ENCODE data around the gene SNX30.
"Not testable (repeated sequence)": the region's sequence is repeated elsewhere in the genome, so short reads cannot be mapped to it uniquely, and the experiment has no call there.

SNX30 gene

GRCh38 chr9:112750016-112750763 lies at the start of gene SNX30:
Gene SNX30, plus strand, starts transcription at chr9:112750760. Its CDS starts 242 bp downstream, at chr9:112751002.
- peak; percentile 92 for DNase-seq

DNA sequence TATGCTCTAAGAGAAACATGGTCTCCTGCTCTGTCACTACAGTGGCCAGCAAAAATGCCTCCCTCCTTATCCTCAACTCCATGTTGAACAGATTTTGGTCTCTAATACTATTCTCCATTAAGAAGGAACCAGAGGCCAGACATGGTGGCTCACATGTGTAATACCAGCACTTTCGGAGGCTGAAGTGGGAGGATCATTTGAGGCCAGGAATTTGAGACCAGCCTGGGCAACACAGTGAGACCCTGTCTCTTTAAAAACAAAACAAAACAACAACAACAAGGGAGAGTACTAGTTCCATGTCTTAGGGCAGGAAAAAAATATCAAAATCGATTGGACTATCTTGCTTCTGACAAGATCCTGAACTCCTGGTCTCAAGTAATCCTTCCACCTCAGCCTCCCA lies 47.3 kb upstream of the SNX30 start:
- DNase-seq, result no peak

GRCh38 chr9:112705768-112706427 lies 44.7 kb upstream of the SNX30 start:
- DNase-seq, result peak; percentile 66

DNA sequence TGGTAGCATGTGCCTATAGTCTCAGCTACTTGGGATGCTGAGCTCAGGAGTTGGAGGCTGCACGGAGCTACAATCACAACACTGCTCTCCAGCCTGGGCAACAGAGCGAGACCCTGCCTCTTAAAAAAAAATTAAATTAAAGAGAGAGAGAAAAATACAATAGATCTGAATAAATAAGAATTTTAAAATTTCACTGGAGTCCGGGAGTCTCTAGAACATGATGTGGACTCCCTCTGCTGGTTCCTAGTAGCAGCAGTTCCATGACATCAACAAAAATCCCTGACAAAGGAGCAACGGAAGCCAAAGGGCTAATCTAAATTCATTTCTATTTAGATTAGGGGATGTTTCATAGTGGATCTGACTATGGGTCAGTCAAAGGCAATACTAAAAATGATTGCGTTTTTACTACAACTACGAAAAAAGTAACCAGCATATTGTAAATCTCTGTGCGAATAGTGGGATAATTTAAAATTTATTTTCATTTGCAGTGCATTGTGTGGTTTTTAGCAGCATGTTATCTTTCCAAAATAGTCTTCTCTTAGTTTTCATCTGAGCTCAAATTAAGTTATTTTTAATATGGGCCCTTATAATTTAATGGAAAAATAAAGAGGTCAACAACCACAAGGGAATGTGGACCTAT lies 39.4 kb upstream of the SNX30 start:
- peak; percentile 43 for DNase-seq

GRCh38 chr9:112712678-112713077 lies 37.9 kb upstream of the SNX30 start:
- DNase-seq, result no peak

GRCh38 chr9:112717661-112718331 lies 32.8 kb upstream of the SNX30 start, which contains the start of gene INIP:
Gene INIP, minus strand, starts transcription at chr9:112718117. Its CDS starts 1,632 bp downstream, at chr9:112716485.
- DNase-seq, result peak; percentile 97

GRCh38 chr9:112719241-112719691 lies 31.3 kb upstream of the SNX30 start:
- peak; percentile 57 for DNase-seq

DNA sequence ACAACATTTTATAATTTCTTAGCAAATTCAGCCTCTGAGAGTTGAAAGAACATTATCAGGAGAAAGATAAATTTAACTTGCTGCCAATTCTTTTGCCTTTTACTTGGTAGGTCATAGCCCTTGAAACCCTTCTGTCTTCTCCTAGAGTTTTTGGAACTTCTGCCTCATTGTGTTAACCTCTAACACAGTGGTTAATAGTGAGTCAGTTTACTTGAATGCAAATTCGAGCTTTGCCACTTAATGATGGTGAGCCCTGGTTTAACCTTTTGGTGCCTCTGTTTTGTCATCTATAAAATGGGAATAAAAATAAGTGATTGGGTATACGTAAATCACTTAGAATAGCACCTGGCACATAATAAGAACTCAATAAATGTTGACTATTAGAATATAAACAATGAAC lies 30.9 kb upstream of the SNX30 start:
- peak; percentile 6 for DNase-seq

- DNase-seq, result no peak
Observed at GRCh38 chr9:112720113-112720780, 30.3 kb upstream of the SNX30 start.

DNA sequence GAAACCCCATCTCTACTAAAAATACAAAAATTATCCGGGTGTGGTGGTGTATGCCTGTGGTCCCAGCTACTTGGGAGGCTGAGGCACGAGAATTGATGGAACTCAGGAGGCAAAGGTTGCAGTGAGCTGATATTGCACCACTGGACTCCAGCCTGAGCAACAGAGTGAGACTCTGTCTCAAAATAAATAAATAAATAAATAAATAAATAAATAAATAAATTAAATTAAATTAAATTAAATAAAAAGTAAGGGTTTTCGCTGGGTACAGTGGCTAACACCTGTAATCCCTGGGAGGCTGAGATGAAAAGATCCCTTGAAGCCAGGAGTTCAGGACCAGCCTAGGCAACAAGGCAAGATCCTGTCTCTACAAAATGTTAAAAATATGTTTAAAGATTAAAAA lies 27.8 kb upstream of the SNX30 start:
- not testable (repeated sequence) for DNase-seq

DNA sequence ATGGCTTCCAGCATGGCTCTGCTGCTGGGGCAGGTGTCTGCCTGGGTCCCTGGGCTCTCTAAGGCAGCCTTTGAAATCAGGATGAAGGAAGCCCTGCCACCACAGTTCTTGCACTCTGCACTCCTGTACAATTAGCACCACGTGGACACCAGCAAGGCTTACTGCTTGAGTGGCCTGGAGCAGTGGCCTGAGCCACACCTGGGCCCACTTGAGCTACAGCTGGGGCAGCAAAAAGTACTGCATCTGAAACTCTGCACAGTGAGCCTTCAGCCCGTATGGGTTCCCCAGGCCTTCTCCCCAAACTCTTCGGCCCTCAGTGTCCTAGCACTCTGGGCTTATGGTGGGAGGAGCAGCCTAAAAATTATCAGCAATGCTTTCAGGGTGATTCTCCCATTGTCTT lies 24.6 kb upstream of the SNX30 start:
- DNase-seq, result no peak

DNA sequence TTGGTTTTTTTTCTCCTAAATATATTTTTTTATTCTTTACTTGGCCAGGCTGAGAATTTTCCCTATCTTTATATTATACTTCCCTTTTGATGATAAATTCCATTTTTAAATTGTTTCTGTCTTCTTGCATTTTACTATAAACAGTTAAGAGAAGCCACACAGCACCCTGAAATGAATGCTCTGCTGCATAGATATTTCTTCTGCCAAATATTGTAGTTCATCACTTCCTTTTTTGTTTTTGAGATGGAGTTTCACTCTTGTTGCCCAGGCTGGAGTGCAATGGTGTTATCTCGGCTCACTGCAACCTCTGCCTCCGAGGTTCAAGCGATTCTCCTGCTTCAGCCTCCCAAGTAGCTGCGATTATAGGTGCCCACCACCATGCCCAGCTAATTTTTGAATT lies 24.1 kb upstream of the SNX30 start:
- no peak for DNase-seq

GRCh38 chr9:112728401-112728800 lies 22.2 kb upstream of the SNX30 start:
- no peak for DNase-seq

GRCh38 chr9:112731971-112732370 lies 18.6 kb upstream of the SNX30 start:
- DNase-seq, result no peak

DNA sequence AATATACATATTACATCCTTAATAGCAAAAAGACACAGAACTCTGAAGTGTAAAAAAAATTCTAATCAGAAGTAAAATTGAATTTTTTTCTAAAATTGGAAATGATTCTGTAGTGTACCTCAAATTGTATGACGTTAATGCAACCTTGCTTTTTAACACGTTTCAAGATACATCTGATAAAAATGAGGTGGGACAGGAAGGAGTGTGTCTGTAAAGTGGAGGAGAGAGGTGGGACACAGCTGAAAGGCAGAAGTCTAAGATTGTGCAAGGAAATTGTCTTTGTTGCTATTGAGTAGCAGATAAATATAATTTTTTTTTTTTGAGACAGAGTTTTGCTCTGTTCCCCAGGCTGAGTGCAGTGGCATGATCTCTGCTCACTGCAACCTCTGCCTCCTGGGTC lies 15.7 kb upstream of the SNX30 start:
- DNase-seq, result no peak

DNA sequence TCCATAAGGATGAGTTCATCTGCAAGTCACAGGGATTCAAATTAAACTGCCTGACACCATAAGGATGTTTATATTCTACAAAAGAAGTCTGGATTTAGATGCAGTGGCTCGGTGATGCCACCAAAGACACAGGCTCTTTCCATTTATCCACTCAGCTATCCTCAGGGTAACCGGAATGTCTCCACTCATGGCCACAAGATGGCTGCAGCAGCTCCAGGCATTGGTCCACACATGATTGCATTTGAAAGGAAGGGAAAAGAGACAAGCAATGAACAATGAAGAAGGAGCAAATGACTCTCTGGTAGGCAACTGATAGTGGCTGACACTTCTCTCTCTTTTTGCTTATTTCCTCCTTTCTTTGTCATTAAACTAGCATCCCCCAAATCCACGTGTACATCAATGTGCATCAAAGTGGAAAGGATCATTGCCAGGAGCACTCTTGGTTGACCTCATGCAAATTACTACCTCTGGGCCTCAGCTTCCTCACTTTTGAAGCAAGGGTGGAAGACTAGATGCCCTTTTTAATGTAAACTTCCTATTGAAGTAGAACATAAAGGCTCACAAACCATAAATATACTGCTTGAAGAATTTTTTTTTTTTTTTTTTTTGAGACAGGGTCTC lies 7.2 kb upstream of the SNX30 start:
- no peak for DNase-seq

DNA sequence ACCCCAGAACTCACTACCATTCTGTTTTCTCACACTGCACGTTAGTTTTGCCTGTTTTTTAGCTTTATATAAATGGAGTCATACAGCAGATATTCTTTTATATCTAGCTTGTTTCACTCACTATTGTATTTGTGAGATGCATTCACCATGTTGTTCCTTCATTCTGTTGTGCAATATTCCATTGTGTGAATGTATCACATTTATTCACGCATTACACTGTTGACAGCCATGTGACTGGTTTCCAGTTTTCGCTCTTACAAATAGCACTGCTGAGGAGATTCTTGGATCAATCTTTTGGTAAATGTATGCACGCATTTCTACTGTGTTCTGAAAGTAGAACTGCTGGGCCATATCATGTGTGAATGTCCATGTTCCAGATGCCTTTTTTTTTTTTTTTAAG lies 6.4 kb upstream of the SNX30 start:
- DNase-seq, result no peak

- no peak for DNase-seq
Observed at GRCh38 chr9:112747094-112747493, 3.5 kb upstream of the SNX30 start.

GRCh38 chr9:112750764-112751055 lies 150 bp downstream of the SNX30 start:
- DNase-seq, result no peak

DNA sequence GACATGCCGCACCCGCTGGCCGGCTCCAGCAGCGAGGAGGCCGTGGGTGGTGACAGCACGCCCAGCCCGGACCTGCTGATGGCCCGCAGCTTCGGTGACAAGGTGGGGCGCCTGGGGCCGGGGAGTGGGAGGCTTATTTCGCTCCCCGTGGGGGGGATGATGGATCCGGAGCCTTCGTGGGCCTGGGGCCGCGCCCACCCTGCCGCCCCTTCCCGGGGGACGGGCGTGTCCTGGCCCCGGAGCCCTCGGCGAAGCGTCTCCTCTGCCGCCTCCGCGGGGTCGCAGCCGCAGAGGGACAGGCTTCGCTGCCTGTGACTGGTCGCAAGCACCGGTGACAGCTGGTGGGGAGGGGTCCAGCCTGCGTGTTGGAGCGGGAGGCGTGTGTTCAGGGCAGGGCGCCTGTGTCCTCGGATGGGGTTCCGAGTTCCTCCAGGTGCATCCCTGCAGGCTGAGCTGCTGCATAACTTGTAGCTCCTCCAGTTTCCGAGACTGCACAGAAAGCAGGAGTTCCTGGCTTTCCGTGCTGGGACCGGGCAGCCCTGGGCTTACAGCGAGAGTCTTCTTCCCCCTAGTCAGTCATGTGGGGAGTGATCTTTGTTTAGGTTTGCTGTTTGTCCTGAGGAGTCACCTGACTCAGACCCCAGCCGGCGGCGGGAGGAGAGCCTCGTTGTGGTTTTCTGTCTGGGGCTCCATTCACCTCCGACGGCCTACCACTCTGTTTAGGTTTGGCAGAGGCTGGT lies 666 bp downstream of the SNX30 start:
- DNase-seq, result peak; percentile 58

DNA sequence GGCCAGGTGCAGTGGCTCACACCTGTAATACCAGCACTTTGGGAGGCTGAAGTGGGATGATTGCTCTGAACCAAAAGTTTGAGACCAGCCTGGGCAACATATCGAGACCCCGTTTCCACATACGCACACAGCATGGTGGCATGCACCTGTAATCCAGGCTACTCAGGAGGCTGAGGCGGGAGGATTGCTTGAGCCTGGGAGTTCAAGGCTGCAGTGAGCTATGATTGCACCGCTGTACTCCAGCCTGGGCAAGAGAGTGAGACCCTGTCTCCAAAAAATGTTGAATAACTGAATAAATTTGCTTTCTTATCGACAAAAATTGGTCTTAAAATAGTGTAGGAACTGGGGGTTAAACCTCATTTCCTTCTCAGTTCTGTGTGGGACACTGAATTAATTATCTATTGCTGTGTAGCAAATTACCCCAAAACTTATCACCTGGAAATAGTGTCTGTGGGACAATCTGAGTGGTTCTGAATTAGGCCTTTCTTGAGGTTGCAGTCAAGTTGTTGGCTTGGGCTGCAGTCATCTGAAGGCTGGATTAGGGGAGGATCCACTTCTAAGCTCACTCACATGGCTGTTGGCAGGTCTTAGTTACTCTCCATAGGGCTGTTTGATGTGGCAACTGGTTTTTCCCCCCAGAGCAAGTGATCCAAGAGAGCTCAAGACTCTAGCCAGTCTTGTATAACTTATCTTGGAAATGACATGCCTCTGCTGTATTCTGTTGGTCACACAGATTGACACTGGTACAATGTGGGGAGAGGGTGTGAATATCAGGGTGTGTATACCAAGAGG lies 2.0 kb downstream of the SNX30 start:
- no peak for DNase-seq

Measured in fibroblast of skin of right quadriceps (primary cell).